ENCODE data around the gene RBM8A.

DNA sequence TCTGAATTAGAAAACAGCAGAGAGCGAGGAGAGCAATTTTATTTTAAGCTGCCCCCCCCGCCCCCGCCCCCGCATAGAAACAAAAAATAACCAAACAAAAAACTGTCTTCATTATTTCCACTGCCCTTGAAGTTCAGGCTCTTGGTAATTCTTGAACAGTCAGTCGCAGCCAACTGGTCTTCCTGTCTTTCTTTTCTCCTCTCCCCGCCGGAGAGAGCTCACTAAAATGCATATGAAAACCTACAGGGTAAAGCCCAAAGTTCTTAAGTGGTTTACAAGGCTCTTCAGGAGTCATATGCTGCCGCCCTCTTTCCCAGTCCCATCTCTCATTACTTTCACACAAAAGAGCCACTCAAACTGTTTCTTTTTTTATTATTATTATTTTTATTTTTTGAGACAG is 40.5 kb downstream of the RBM8A start:
- TF ChIP-seq, protein P1, sequence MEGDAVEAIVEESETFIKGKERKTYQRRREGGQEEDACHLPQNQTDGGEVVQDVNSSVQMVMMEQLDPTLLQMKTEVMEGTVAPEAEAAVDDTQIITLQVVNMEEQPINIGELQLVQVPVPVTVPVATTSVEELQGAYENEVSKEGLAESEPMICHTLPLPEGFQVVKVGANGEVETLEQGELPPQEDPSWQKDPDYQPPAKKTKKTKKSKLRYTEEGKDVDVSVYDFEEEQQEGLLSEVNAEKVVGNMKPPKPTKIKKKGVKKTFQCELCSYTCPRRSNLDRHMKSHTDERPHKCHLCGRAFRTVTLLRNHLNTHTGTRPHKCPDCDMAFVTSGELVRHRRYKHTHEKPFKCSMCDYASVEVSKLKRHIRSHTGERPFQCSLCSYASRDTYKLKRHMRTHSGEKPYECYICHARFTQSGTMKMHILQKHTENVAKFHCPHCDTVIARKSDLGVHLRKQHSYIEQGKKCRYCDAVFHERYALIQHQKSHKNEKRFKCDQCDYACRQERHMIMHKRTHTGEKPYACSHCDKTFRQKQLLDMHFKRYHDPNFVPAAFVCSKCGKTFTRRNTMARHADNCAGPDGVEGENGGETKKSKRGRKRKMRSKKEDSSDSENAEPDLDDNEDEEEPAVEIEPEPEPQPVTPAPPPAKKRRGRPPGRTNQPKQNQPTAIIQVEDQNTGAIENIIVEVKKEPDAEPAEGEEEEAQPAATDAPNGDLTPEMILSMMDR (IDR thresholded peaks at IDR 0.05; ENCODE audit: low read depth, low read length, poor library complexity, severe bottlenecking): no peak
- TF ChIP-seq EZH2phosphoT487 (IDR thresholded peaks at IDR 0.05; ENCODE audit: borderline replicate concordance, low read length): no peak
